GM13976 (cell line): ENCODE measurements around the gene SEMA7A.

Experiments used
- DNase-seq: peaks from one replicate; pipeline ENCODE4 v3.0.0; 2012; ENCODE audit warnings: low spot score
- CTCF ChIP-seq: IDR thresholded peaks from 2 replicates; pipeline ENCODE4 v1.5.1; 2012; ENCODE audit warnings: borderline replicate concordance, mild to moderate bottlenecking; ENCODE audit not compliant: insufficient read depth; ENCODE audit errors: extremely low read depth, missing control alignments, control extremely low read depth
- in situ Hi-C: fragments of 300-500 bp; cut with MboI; formaldehyde crosslinking; loops from one replicate; pipeline ENCODE4 v1.12.0; 2022; ENCODE audit warnings: low sequenced_read_pairs, mixed read lengths, inconsistent platforms; ENCODE audit not compliant: unreplicated experiment

The SEMA7A gene

GRCh38 chr15:74383695-74384565, 49.8 kb downstream of the SEMA7A start:
- TF ChIP-seq CTCF, result peak; percentile 16
- in situ Hi-C loops, result loop anchor here (5.0 kb wide), 1 partner anchor 53 kb away; no protein-coding TSS in a partner anchor
- DNase-seq, result peak; percentile 87

GRCh38 chr15:74383286-74383685, 50.5 kb downstream of the SEMA7A start:
- no peak for TF ChIP-seq CTCF
- DNase-seq, result no peak
- in situ Hi-C loops, result loop anchor here (5.0 kb wide), 1 partner anchor 54 kb away; no protein-coding TSS in a partner anchor

GRCh38 chr15:74382004-74382816, 51.5 kb downstream of the SEMA7A start:
- in situ Hi-C loops, result loop anchor here (5.0 kb wide), 1 partner anchor 55 kb away; no protein-coding TSS in a partner anchor
- peak; percentile 85 for DNase-seq
- TF ChIP-seq CTCF, result peak; percentile 95

GRCh38 chr15:74381481-74381880, 52.3 kb downstream of the SEMA7A start:
- no peak for DNase-seq
- no peak for TF ChIP-seq CTCF
- in situ Hi-C loops, result loop anchor here (5.0 kb wide), 1 partner anchor 56 kb away; no protein-coding TSS in a partner anchor

- TF ChIP-seq CTCF, result no peak
- no peak for DNase-seq
- in situ Hi-C loops, result loop anchor here (5.0 kb wide), 1 partner anchor 56 kb away; no protein-coding TSS in a partner anchor
Measured at GRCh38 chr15:74381190-74381453, 52.6 kb downstream of the SEMA7A start.

- in situ Hi-C loops, result loop anchor here (5.0 kb wide), 1 partner anchor 57 kb away; no protein-coding TSS in a partner anchor
- TF ChIP-seq CTCF, result no peak
- DNase-seq, result no peak
Measured at GRCh38 chr15:74380361-74381189, 53.2 kb downstream of the SEMA7A start.
